GM18873 (cell line): ENCODE data around the gene RASGEF1C.
"Not testable (repeated sequence)": the region's sequence is repeated elsewhere in the genome, so short reads cannot be mapped to it uniquely, and the experiment has no call there.

Source experiments
- ATAC-seq: cut with Tn5 transposase; IDR thresholded peaks from one replicate; pipeline ENCODE4 v1.9.1; 2021; ENCODE audit warnings: mild to moderate bottlenecking, moderate library complexity, moderate number of reproducible peaks; ENCODE audit not compliant: unreplicated experiment, low FRiP score

RASGEF1C gene

GRCh38 chr5:180090769-180091546, 118.1 kb downstream of the RASGEF1C start:
- no peak for ATAC-seq

DNA sequence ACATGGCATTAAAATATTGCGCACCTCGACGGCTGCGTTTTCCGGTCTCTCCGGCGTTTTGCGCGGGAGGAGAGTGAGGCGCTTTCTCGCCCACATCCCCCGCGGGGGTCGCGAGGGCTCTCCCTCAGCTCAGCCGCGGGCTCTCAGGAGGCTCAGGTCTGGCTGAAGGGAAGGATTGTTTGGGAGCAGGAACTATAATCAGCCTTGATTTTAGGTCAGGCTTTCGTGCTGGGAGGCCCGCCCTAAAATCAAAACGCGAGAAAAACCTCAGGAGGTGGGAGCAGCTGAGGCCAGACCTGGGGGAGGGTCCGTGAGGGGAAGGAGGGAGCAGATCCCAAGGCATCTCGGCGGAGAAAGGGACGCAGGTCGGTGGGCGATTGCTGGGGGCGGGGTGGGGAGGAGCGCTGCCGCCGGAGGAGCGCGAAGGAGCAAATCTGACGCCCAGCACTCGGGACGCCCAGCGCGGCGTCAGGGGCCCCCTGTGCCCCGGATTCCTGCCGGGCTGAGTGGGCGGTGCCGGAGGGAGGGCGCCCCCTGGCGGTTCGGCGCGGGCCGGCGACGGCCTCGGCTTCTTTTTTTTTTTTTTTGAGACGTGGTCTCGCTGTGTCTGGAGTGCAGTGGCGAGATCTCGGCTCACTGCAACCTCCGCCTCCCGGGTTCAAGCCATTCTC, 118.8 kb downstream of the RASGEF1C start:
- ATAC-seq = no peak

- not testable (repeated sequence) for ATAC-seq
These were observed 119.4 kb downstream of the RASGEF1C start for GRCh38 chr5:180089628-180090027.

GRCh38 chr5:180088561-180088960, 120.5 kb downstream of the RASGEF1C start:
- no peak for ATAC-seq

- no peak for ATAC-seq
These were observed 122.1 kb downstream of the RASGEF1C start for GRCh38 chr5:180086816-180087399.

DNA sequence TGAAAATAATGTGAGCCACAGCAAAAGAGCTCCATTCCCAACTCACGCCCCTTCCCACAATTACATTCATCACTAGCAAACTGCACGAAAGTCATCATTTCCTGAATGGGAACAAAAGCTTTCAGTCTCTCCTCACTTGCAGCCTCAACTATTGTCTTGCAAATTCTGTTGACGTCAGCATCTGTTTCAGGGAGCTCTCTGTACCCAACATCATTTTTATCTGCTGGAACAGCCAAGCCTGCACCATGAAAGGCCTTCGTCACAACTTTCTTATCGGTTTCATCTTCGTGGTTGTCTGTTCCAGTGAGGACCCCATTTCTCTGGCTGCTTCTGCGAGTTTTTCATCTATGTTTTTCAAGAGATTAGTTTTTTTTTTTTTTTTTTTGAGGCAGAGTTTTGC, 123.2 kb downstream of the RASGEF1C start:
- ATAC-seq = no peak

DNA sequence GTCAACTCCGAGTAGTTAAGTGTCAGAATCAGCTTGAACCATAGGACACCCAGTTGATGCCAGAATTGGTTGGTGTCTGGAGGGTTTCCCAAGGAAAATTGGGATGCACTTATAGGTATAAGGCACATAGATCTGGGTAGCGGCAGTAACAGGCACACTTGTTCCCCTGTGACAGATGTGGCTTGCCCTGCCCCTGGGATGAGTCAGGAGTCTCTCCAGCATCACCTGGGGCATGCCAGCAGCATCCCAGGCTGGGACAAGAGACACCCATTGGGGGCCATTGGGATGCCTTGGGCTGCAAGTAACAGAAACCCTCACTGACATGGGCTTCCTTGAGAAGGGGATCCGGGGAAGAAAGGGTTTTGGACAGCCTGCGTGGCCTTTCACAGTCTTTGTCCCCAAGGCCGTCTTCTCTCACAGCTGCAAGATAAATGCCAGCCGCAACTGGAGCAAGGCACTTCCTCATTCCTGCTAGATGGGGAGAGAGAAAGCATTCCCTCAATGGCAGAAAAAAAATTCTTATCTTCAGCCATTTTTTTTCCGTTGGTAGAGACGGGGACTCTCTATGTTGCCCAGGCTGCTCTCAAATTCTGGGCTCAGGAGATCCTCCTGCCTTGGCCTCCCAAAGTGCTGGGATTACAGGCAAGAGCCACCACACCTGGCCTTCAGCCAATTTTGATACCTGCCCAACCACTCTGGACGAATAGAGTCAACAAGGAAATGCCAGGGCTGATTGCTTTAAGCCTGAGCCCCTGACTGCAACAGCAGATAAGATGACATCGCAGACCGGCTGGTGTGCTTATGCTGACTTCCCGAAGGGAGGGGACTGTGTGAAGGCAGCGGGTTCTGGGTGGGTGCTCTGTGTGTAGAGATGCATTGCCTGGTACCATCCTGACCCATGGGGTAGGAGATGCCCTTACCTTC, 124.1 kb downstream of the RASGEF1C start:
- ATAC-seq = no peak

DNA sequence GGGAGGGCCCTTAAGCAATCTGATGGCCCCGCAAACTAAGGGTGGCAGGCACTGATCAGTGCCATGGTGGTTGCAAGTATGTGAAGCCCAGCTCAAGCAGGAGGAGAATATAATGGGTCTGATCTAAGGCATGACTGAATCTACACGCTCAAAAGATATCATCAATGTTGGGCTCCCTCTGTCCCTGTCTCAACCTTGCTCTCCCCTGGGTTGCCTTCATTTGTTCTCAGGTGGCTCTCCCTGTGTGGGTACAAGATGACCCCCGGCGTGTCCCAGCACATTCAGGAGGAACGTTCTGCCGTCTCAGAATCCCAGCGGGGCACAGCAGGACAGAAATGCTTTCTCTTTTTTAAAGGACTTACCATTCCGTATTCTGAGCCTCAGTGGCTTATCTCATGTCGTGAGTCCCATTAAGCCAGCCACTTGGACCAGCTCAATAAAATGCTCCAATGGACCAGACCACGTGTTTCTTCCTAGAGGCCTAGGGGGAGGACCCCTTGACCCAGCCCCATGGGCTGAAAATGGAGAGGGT, 125.4 kb downstream of the RASGEF1C start:
- ATAC-seq = no peak

- no peak for ATAC-seq
These were observed 126.2 kb downstream of the RASGEF1C start for GRCh38 chr5:180082633-180083420.

DNA sequence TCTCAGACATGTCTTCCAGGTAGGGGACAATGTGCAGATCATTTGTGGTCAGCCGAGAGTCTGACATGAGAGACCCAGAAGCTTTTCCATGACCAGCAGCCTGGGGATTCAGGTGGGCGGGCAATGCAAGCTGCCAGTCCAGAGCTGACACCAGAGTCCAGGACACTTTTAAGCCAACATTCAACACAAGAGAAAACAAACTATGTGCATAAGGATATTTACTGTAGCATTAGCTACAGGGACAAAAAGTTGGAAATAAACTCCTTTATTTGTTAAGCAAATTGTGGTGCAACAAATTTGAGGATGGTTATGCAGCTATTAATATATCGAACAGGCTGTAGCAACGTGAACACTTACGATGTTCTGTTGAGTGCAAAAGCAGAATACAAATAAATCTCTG, 127.5 kb downstream of the RASGEF1C start:
- ATAC-seq = no peak

GRCh38 chr5:180080486-180081280, 128.3 kb downstream of the RASGEF1C start:
- no peak for ATAC-seq

- ATAC-seq = no peak
These were observed 129.1 kb downstream of the RASGEF1C start for GRCh38 chr5:180079702-180080466.

GRCh38 chr5:180078348-180078747, 130.7 kb downstream of the RASGEF1C start:
- ATAC-seq = no peak

DNA sequence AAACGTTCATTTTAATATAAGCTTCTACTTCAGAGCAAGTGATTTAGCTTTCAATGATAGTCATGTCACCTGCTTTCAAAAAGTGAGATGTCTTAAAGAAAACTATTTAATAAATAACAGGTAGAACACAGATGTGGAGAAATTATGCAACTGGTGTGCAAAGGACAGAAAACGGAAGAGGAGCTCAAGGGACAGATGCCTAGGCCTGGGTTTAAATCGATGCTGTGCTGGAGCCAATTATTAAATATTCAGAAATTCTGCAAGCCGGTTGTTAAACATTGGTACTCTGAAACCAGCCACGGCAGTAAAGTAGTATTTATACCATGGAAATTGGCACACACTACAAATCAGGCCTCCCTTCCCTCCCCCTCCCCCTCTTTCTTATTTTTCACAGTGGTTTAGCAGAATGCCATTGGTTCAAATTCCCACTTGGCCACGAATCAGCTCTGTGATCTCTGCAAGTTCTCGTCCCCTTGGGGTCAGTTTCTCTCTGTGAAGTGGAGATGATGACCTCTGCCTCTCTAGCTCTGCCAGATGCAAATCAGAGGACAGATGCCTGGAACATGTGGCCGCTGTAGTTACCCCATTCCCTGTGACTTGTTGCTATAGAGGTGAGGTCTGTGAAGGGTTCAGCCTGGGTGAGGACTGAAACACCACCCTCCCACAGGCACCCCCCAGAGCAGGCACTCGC, 131.3 kb downstream of the RASGEF1C start:
- ATAC-seq = no peak

GRCh38 chr5:180075703-180076102, 133.3 kb downstream of the RASGEF1C start:
- ATAC-seq = no peak

DNA sequence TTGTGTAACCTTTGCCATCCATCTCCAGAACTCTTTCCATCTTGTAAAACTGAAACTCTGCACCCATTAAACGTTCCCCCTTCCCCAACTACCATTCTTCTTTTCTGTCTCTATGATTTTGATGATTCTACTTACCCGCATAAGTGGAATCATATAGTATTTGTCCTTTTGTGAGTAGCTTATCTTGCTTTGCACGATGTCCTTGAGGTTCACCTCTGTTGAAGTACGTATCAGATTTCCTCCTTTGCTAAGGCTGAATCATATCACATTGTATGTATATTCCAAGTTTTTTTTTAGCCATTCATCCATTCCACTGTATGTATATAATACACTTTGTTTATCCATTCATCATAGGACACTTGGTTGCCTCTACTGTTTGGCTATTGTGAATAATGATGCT, 134.5 kb downstream of the RASGEF1C start:
- ATAC-seq = no peak

DNA sequence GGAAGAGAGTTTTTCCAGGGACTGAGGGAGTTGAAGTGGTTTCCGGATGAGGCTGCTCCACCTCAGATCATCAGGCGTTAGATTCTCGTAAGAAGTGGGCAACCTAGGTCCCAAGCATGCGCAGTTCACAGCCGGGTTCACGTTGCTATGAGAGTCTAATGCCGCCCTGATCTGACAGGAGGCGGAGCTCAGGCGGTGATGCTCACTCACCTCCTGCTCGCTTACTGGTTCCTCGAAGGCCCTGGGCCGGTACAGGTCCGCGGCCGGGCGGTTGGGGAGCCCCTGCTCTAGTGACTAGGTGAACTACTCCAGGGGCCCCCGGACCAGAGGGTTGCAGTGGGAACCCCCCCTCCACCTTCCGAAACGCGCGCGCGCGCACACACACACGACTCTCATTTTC, 136.5 kb downstream of the RASGEF1C start:
- ATAC-seq = no peak

DNA sequence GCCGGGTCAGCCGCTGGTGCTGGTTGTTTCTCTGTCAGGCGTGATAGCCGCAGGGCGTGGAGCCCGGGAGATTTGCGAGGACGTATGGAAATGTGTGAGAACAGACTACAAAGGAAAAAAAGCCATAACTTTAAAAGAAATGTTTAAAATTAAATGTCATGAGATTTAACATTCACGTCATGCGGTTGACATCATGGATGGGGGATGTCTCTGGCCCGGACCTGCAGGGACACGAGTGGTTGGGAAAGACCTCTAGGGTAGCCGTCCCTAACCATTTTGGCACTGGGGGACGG, 136.8 kb downstream of the RASGEF1C start:
- no peak for ATAC-seq
